HFF-Myc (cell line): ENCODE measurements around the gene DNHD1.

Experiments
- DNase-seq: peaks from one replicate; pipeline ENCODE4 v3.0.0-alpha.2; 2011; ENCODE audit warnings: low read depth; ENCODE audit errors: extremely low read depth
- H3K4me3 ChIP-seq: replicated peaks from 2 replicates; pipeline ENCODE4 v1.5.1; 2011; ENCODE audit warnings: low read depth, mild to moderate bottlenecking, control low read depth, low read length
- CTCF ChIP-seq: IDR thresholded peaks from 2 replicates; pipeline ENCODE4 v1.5.1; 2012; ENCODE audit warnings: mild to moderate bottlenecking, low read depth, low read length, control low read depth; ENCODE audit errors: missing control alignments

DNHD1 gene

GRCh38 chr11:6553634-6554033, 56.6 kb downstream of the DNHD1 start:
- TF ChIP-seq CTCF = no peak
- no peak for DNase-seq
- no peak overlapping the region for H3K4me3 ChIP-seq

GRCh38 chr11:6554828-6555706, 58.0 kb downstream of the DNHD1 start:
- DNase-seq = no peak
- TF ChIP-seq CTCF = no peak
- H3K4me3 ChIP-seq = no peak overlapping the region

GRCh38 chr11:6556139-6556949, 59.3 kb downstream of the DNHD1 start:
- TF ChIP-seq CTCF = no peak
- DNase-seq = no peak
- H3K4me3 ChIP-seq = no peak overlapping the region

- no peak for DNase-seq
- no peak overlapping the region for H3K4me3 ChIP-seq
- no peak for TF ChIP-seq CTCF
These were observed 60.0 kb downstream of the DNHD1 start for GRCh38 chr11:6557063-6557462.

- H3K4me3 ChIP-seq = no peak overlapping the region
- TF ChIP-seq CTCF = no peak
- DNase-seq = no peak
These were observed 60.9 kb downstream of the DNHD1 start for GRCh38 chr11:6557761-6558674.

GRCh38 chr11:6559369-6559768, 62.3 kb downstream of the DNHD1 start:
- DNase-seq = no peak
- TF ChIP-seq CTCF = no peak
- no peak overlapping the region for H3K4me3 ChIP-seq
